HCT116 (cell line): ENCODE results near the gene RIPOR2. TPM values are rescaled to one million over a fixed set of nuclear protein-coding genes. Genes with fewer than 3 reads are reported as not detected.

Experiments
- ATAC-seq: fragments of 200-7000 bp; cut with Tn5 transposase; 2 replicates; pipeline ENCODE4 v1.9.1; 2020; ENCODE audit warnings: mild to moderate bottlenecking, moderate library complexity
- BruUV-seq: library from RNA; stranded (reverse); fragments of 400-500 nt; replicated peaks from 2 replicates; lab custom pipeline; 2021; lab: Mats Ljungman, UMichigan
- CTCF ChIA-PET: fragments of 300-600 bp; sonication (Branson Sonifier 250); formaldehyde crosslinking; loops from one replicate; lab custom pipeline; 2021; ENCODE audit warnings: antibody characterized with exemption; lab: Charles Lee
- POLR2A ChIA-PET: fragments of 300-600, 350-600 bp; sonication (Branson Sonifier 250); formaldehyde crosslinking; loops from one replicate; lab custom pipeline; 2021; ENCODE audit warnings: antibody characterized with exemption; lab: Charles Lee
- RAD21 ChIA-PET, 2 experiments: fragments of 300-600 bp; sonication (Branson Sonifier 250); formaldehyde crosslinking; loops; one replicate each; lab custom pipeline; 2023; ENCODE audit warnings: low total read pairs in 2 of 2; ENCODE audit not compliant: uncharacterized antibody in 2 of 2, unreplicated experiment in 2 of 2, low non-redundant PET in 1 of 2; lab: Charles Lee
- DNase-seq: peaks from one replicate; pipeline ENCODE4 v3.0.0-alpha.2; 2010; ENCODE audit warnings: low read depth, low spot score
- H2AFZ ChIP-seq: fragments of 200-600 bp; shearing (Covaris generic), sonication (generic); 2 replicates; pipeline ENCODE4 v1.6.1; 2017; ENCODE audit warnings: low read depth, mixed run types, mixed read lengths, antibody characterized with exemption, low read length; ENCODE audit not compliant: poor library complexity, severe bottlenecking
- H3K27ac ChIP-seq: 2 replicates; pipeline ENCODE4 v1.5.1; 2012; ENCODE audit warnings: low read depth, low read length
- H3K27me3 ChIP-seq: fragments of 200-600 bp; sonication (generic); 2 replicates; pipeline ENCODE4 v1.6.1; 2016; ENCODE audit warnings: mixed run types, low read length, mixed read lengths; ENCODE audit not compliant: insufficient read depth
- H3K36me3 ChIP-seq, 2 experiments: fragments of 200-500 bp in 1 of 2; fragments of 200-600 bp in 1 of 2; sonication (Bioruptor generic) in 1 of 2; sonication (generic) in 1 of 2; 2 replicates each; pipeline versions ENCODE4 v1.5.1 to v1.6.1; 2014 to 2016; ENCODE audit warnings: low read length in 2 of 2, inconsistent platforms in 1 of 2, mixed read lengths in 1 of 2, mixed run types in 1 of 2; ENCODE audit not compliant: insufficient read depth in 2 of 2, control insufficient read depth in 1 of 2
- H3K4me1 ChIP-seq, 2 experiments: fragments of 200-600 bp in 1 of 2; sonication (generic) in 1 of 2; 2 replicates each; pipeline versions ENCODE4 v1.5.1 to v1.6.1; 2012 to 2017; ENCODE audit warnings: low read length in 2 of 2, inconsistent platforms in 1 of 2, mild to moderate bottlenecking in 1 of 2, mixed read lengths in 1 of 2, mixed run types in 1 of 2, moderate library complexity in 1 of 2; ENCODE audit not compliant: insufficient read depth in 2 of 2, control insufficient read depth in 1 of 2
- H3K4me2 ChIP-seq: fragments of 200-600 bp; sonication (generic); 2 replicates; pipeline ENCODE4 v1.6.1; 2017; ENCODE audit warnings: mixed run types, low read length, mixed read lengths
- H3K4me3 ChIP-seq, 2 experiments: fragments of 200-600 bp in 1 of 2; sonication (generic) in 1 of 2; replicated peaks in 1 of 2; 2 replicates each; pipeline ENCODE4 v1.5.1; 2011 to 2016; ENCODE audit warnings: low read length in 2 of 2, control low read depth in 1 of 2, low read depth in 1 of 2, mild to moderate bottlenecking in 1 of 2, mixed read lengths in 1 of 2, mixed run types in 1 of 2
- H3K79me2 ChIP-seq: fragments of 200-600 bp; sonication (generic); 2 replicates; pipeline ENCODE4 v1.6.1; 2017; ENCODE audit warnings: mild to moderate bottlenecking, mixed run types, low read length, moderate library complexity, mixed read lengths; ENCODE audit not compliant: insufficient read depth
- H3K9ac ChIP-seq: fragments of 200-600 bp; sonication (generic); 2 replicates; pipeline ENCODE4 v1.6.1; 2016; ENCODE audit warnings: low read length, mixed read lengths
- H3K9me2 ChIP-seq: fragments of 200-600 bp; sonication (generic), shearing (Covaris generic); 2 replicates; pipeline ENCODE4 v1.6.1; 2017; ENCODE audit warnings: mixed run types, mild to moderate bottlenecking, moderate library complexity; ENCODE audit not compliant: insufficient read depth
- H3K9me3 ChIP-seq, 2 experiments: fragments of 200-500 bp in 1 of 2; fragments of 200-600 bp in 1 of 2; sonication (Bioruptor generic) in 1 of 2; sonication (generic) in 1 of 2; 2 replicates each; pipeline ENCODE4 v1.6.1; 2014 to 2017; ENCODE audit warnings: low read length in 2 of 2, mixed read lengths in 2 of 2, inconsistent platforms in 1 of 2, low read depth in 1 of 2, mild to moderate bottlenecking in 1 of 2, mixed run types in 1 of 2, moderate library complexity in 1 of 2; ENCODE audit not compliant: control insufficient read depth in 1 of 2, insufficient read depth in 1 of 2
- H4K20me1 ChIP-seq: fragments of 200-600 bp; sonication (generic), shearing (Covaris generic); 2 replicates; pipeline ENCODE4 v1.6.1; 2017; ENCODE audit warnings: mixed run types, mild to moderate bottlenecking, moderate library complexity; ENCODE audit not compliant: insufficient read depth
- CTCF ChIP-seq, 3 experiments: fragments of 200-600 bp in 1 of 3; sonication (generic) in 1 of 3; IDR thresholded peaks in 2 of 3; conservative IDR thresholded peaks in 1 of 3; 2 replicates each; pipeline ENCODE4 v1.5.1; 2012 to 2017; ENCODE audit warnings: low read depth in 2 of 3, low read length in 2 of 3, antibody characterized with exemption in 1 of 3, borderline replicate concordance in 1 of 3, control low read depth in 1 of 3, mild to moderate bottlenecking in 1 of 3, mixed read lengths in 1 of 3, mixed run types in 1 of 3, moderate library complexity in 1 of 3; ENCODE audit not compliant: insufficient read depth in 1 of 3
- EZH2phosphoT487 ChIP-seq: fragments of 200-600 bp; IDR thresholded peaks from 2 replicates; pipeline ENCODE4 v1.6.1; 2018; ENCODE audit warnings: antibody characterized with exemption, borderline replicate concordance
- FOSL1 ChIP-seq: IDR thresholded peaks from 2 replicates; pipeline ENCODE4 v1.6.1; 2012; ENCODE audit warnings: low read depth
- POLR2AphosphoS5 ChIP-seq: IDR thresholded peaks from 2 replicates; pipeline ENCODE4 v1.6.1; 2011; ENCODE audit warnings: mild to moderate bottlenecking, low read depth, low read length, moderate library complexity
- RAD21 ChIP-seq: IDR thresholded peaks from 2 replicates; pipeline ENCODE4 v1.6.1; 2012; ENCODE audit warnings: low read depth, mild to moderate bottlenecking
- SIN3A ChIP-seq: IDR thresholded peaks from 2 replicates; pipeline ENCODE4 v1.6.1; 2012; ENCODE audit warnings: low read depth
- SP1 ChIP-seq: IDR thresholded peaks from 2 replicates; pipeline ENCODE4 v1.6.1; 2012; ENCODE audit warnings: low read depth
- TCF7L2 ChIP-seq: IDR thresholded peaks from 2 replicates; pipeline ENCODE4 v1.7.0; 2011; ENCODE audit warnings: borderline replicate concordance, inconsistent platforms; ENCODE audit not compliant: insufficient read depth, insufficient read length; ENCODE audit errors: extremely low read depth
- YY1 ChIP-seq: IDR thresholded peaks from 2 replicates; pipeline ENCODE4 v1.6.1; 2011; ENCODE audit warnings: low read length, low read depth, moderate library complexity, mild to moderate bottlenecking; ENCODE audit not compliant: insufficient replicate concordance; ENCODE audit errors: extremely low read depth
- ZFX ChIP-seq: fragments of 450-650 bp; IDR thresholded peaks from 2 replicates; pipeline ENCODE4 v1.6.1; 2017
- ZNF274 ChIP-seq: fragments of 200-500 bp; sonication (Bioruptor generic); IDR thresholded peaks from 2 replicates; pipeline ENCODE4 v1.6.1; 2014; ENCODE audit warnings: mild to moderate bottlenecking, low read depth, low read length, inconsistent platforms
- intact Hi-C: fragments of 100-400 bp; cut with micrococcal nuclease; formaldehyde crosslinking; loops from 2 replicates; pipeline ENCODE4 v1.10.0; 2022
- total RNA-seq: library from RNA; stranded (reverse); gene quantifications from one replicate; pipeline ENCODE4 v1.2.1, GENCODE V29; 2021; ENCODE audit not compliant: unreplicated experiment
- TF ChIP-seq, protein P1 (sequence below): IDR thresholded peaks from 2 replicates; pipeline ENCODE4 v1.6.1; 2012

RIPOR2 gene
- total RNA-seq, 1 experiment from 2014 or later, result 0.44 TPM

- no peaks in the 10 kb centered on the region for H3K36me3 ChIP-seq
- no peak overlapping the region for H3K27ac ChIP-seq
- H3K4me1 ChIP-seq, result no peaks in the 10 kb centered on the region
- H2AFZ ChIP-seq, result no peak overlapping the region
- no peaks in the 10 kb centered on the region for H3K27me3 ChIP-seq
- BruUV-seq, result no TSS peak
- no peak overlapping the region for H3K4me2 ChIP-seq
- no peaks in the 10 kb centered on the region for H3K9me3 ChIP-seq
- TF ChIP-seq RAD21 (no peak), YY1 (no peak), ZNF274 (no peak), CTCF (IDR thresholded peaks at IDR 0.05 in 2 of 3, conservative IDR thresholded peaks at IDR 0.05 in 1 of 3; ENCODE audit: borderline replicate concordance in 1 of 3, insufficient read depth in 1 of 3, low read depth in 2 of 3, low read length in 2 of 3) (no peak)
- ChIA-PET CTCF (no interaction called here), POLR2A (no interaction called here), RAD21 (no interaction called here)
- H3K9ac ChIP-seq, result no peak overlapping the region
- intact Hi-C loops, result no loop called here
- no peak for DNase-seq
- no peaks in the 10 kb centered on the region for H3K79me2 ChIP-seq
- ATAC-seq, result no peak
- no peaks in the 10 kb centered on the region for H3K9me2 ChIP-seq
- H4K20me1 ChIP-seq, result no peaks in the 10 kb centered on the region
- H3K4me3 ChIP-seq, result no peak overlapping the region
Measured at GRCh38 chr6:24922170-24922569, 13.6 kb downstream of the RIPOR2 start.

- H2AFZ ChIP-seq, result no peak overlapping the region
- no peaks in the 10 kb centered on the region for H3K79me2 ChIP-seq
- no peaks in the 10 kb centered on the region for H3K9me2 ChIP-seq
- ChIA-PET CTCF (interaction anchor here (1.5 kb wide), 1 partner anchor 13 kb away, joined by 3 read pairs; no protein-coding TSS in a partner anchor), RAD21 (no interaction called here), POLR2A (no interaction called here)
- intact Hi-C loops, result no loop called here
- no peak overlapping the region for H3K4me3 ChIP-seq
- H3K27ac ChIP-seq, result no peak overlapping the region
- no peaks in the 10 kb centered on the region for H3K36me3 ChIP-seq
- DNase-seq, result no peak
- no peaks in the 10 kb centered on the region for H3K9me3 ChIP-seq
- no peaks in the 10 kb centered on the region for H3K4me1 ChIP-seq
- H3K9ac ChIP-seq, result no peak overlapping the region
- no peak for ATAC-seq
- BruUV-seq, result no TSS peak
- no peak overlapping the region for H3K4me2 ChIP-seq
- H4K20me1 ChIP-seq, result no peaks in the 10 kb centered on the region
- no peaks in the 10 kb centered on the region for H3K27me3 ChIP-seq
- TF ChIP-seq POLR2AphosphoS5 (no peak), TCF7L2 (no peak), ZFX (no peak), SIN3A (no peak), EZH2phosphoT487 (no peak), RAD21 (no peak), CTCF (IDR thresholded peaks at IDR 0.05 in 2 of 3, conservative IDR thresholded peaks at IDR 0.05 in 1 of 3; ENCODE audit: borderline replicate concordance in 1 of 3, insufficient read depth in 1 of 3, low read depth in 2 of 3, low read length in 2 of 3) (no peak), FOSL1 (no peak), SP1 (no peak)
- TF ChIP-seq, protein P1, sequence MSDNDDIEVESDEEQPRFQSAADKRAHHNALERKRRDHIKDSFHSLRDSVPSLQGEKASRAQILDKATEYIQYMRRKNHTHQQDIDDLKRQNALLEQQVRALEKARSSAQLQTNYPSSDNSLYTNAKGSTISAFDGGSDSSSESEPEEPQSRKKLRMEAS, result no peak
Measured at GRCh38 chr6:24920136-24920535, 15.6 kb downstream of the RIPOR2 start.
